Ramos (cell line): ENCODE measurements around the gene HOXA3.

Experiments used
- in situ Hi-C: fragments of 300-500 bp; cut with MboI; formaldehyde crosslinking; loops from one replicate; pipeline ENCODE4 v1.14.3; 2022; ENCODE audit warnings: low sequenced_read_pairs; ENCODE audit not compliant: unreplicated experiment

The HOXA3 gene

GRCh38 chr7:27124096-27124901, 28.1 kb downstream of the HOXA3 start:
- in situ Hi-C loops = no loop called here

GRCh38 chr7:27123477-27124053, 28.8 kb downstream of the HOXA3 start:
- in situ Hi-C loops = no loop called here

DNA sequence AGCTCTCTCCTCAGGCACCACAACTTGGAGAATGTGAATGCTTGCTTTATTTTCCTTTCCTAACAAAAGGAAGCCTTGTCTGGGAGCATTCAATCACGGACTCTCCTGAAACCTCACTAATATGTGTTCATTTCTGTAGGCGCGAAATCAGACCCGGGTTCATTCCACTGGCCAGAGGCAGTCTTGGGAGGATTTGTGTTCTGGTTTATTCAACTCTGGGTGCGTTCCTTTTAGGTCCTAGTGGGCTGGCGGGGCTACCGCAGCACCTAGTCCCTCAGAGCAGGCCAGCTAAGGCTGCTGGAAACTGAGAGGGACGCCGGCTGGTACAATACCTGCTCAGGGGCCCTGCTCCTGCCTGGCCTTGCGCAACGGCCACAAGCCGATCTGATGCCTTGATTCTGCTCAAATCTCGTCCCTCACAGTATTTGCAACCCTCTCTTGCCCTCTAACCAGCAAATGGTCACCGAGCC, 29.3 kb downstream of the HOXA3 start:
- in situ Hi-C loops = no loop called here

DNA sequence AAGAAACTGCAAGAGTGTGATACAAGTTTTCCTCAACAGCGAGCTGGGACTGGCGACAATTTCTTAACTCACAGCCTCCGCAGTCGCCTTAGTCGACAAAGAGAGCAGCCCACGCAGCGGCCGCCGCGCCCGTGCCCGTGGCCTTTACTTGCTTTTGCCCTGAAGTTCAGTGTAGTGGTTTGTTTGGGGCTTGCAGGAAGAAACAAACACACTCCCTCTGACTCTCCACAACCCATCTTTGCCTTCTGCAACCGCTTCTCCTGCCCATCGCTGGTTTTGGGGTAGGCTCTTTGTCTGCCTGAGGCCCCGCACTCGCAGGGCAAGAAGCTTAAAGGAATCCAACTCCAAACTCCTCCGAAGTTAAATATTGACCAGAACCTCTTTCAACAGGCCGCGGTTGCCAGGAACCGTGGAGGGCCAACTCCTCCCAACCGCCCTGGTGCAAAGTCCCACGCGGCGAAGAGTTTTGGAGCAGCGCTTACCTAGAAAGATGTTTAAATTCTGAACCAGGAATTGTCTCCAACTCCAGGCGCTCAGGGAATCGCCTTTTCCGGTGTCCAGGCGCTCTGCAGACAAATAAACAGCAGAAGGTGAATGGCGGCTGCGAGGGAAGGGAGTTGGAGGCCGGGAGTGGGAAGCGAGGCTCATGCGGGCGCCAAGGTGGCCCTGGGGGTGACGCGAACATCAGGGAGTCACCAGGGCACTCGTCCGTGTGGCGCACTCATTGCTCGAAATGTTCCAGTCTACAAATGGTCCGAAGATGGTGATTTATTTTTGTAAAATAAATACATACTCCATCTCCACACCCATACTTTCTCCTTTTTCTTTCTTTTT, 30.1 kb downstream of the HOXA3 start:
- in situ Hi-C loops = no loop called here

DNA sequence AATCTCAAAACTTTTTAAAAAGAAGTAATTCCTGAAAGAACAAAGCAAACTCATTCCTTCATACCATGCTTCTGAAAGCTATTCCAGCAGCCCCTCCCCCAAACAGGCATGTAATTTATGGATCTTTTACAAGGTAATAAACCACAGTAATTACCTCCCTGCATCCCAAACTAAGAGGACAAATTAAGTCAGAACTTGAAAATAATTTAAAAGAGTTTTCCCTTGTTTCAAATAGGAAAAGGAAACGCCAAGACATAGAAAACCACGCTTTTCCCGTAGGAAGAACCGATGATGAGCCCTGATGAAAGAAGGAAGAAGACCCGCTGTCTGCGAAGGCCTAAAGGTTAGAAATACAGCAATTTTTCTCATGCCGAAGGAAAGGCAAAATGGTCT, 30.7 kb downstream of the HOXA3 start:
- in situ Hi-C loops = no loop called here

GRCh38 chr7:27119412-27119911, 32.9 kb downstream of the HOXA3 start:
- in situ Hi-C loops = no loop called here

- in situ Hi-C loops = no loop called here
These were observed 33.8 kb downstream of the HOXA3 start for GRCh38 chr7:27118580-27118979.

DNA sequence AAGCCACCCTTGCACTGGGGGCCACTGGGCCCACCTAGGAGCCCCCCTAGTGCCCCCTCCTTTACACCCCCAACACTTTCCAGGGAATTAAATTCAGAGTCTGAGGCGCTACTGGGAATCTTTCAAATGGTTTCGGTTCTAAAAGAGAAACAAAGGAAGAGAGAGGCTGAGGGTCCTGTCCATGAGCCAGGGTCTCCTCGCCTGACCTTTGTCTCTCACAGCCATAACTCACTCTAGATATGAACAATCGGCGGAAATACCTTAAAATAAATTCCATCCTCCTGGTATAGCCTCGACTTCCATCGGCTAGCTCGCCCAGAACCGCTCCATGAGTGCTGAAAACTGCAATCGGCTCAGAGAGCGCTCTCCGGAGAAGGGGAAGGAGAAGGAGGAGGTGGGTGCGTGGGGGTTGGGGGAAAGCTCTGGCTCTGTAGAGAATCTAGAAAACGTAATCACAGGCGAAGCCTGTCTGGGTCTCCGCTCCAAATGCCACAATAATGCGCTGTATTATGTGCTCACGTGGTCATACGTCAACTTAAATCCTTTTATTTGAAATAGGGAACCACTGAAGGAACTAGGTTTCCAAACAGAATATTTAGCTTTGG, 34.4 kb downstream of the HOXA3 start:
- in situ Hi-C loops = no loop called here

- in situ Hi-C loops = no loop called here
These were observed 35.2 kb downstream of the HOXA3 start for GRCh38 chr7:27116962-27117886.

GRCh38 chr7:27116031-27116961, 36.1 kb downstream of the HOXA3 start:
- in situ Hi-C loops = no loop called here

DNA sequence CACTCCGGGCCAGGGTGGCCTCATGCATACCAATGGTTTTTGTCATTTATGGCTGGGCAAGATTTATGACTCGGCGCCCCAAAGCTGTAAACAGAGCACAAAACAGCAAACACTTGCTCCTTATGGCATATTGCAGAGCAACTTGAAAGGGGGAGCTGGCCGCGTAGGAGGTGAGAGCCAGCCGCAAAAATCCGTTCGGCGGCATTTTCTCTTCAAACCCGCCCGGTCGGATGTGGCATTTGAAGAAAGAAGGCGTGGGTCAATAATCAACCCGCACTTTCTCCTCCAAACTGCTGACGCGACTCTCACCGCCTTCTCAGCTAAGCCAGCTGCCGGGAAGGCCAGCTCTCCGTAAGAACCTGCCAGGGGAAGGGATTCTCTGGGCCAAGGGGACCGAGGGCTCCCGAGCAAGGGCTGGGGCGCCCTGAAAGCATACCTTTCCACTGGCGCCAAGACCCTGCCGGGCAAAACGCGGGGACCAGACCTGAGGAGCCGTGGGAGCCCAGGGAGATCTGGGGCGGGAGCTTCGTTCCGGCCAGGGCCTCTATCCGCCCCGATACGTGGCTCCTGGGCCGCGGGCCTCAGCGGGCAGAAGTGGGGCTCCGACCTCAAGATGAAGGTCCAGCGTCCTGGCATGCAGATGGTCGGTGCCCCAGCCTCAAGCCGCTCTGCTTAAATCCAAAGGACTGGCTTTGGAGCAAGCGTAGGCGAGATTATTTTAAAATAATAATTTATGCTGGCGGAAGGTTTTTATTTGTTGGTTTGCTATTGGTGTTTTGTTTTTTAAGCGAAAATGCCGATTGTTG, 37.0 kb downstream of the HOXA3 start:
- in situ Hi-C loops = no loop called here

DNA sequence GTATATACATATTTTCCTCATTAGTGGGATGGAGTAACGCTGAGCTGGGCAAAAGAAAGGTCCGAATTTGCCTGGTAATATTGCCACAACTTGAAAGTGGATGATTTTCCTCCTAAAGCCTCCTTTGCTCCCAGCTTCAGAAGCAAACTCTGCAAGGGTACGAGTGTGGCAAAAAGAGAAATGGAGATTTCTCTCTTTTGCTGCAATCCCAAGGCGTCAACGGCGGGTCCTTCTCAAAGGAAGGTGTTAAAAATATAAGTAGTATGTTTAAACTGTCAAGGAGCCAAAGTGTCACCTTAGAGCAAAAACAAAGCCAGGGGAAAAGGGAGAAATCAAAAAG, 37.5 kb downstream of the HOXA3 start:
- in situ Hi-C loops = no loop called here

GRCh38 chr7:27113991-27114769, 38.2 kb downstream of the HOXA3 start:
- in situ Hi-C loops = no loop called here

DNA sequence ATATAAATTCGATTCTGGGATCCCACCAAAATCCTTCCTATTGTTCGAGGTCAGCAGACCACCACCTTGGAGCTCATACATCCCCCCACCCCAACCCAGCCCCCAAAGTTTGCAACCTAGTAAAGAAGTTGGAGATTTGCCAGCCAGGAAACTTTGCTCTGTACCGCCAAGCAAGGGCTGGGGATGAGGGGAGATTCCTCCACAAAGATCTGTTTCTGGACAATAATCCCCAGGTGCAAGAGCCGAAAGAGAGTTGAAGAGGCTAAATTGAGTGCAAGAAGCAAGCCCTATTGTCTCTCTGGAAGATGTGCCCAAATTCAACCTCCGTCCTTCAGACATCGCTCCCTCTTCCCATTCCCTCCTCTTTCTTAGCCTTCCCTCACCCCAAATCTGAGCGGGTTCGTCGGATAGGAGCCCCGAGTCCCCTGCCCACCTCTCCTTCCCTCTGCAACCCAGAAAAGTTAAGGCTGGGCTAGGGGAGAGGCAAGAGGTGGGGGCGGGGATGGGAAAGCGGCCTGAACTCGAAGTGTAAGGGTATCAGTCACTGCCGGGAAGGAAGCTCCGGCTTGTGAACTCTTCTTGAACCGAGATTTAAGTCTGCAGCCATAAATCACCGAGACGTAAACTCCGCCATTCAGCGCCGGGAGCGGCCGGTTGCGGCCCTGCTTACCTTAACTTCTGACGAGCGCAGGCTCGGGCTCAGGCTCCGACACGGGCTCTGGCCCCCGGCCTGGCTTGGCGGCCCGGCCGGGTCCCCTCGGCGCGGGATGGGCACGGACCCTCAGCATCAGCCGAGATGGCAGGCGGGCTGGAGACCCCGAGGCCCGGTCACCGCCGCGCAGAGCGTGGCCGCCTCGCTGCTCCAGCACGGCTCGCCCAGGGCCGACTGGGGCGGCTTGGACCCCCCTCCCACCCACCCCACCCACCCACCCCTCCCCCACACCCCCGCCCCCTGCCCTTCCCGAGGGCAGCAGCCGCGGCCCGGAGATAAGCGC, 39.1 kb downstream of the HOXA3 start:
- in situ Hi-C loops = no loop called here

GRCh38 chr7:27112361-27112760, 40.0 kb downstream of the HOXA3 start:
- in situ Hi-C loops = no loop called here
